HepG2 (cell line): ENCODE measurements around the gene MDH1. TPM values are rescaled to one million over a fixed set of nuclear protein-coding genes. Genes with fewer than 3 reads are reported as not detected.

Source experiments
- HMG20A ChIP-seq: IDR thresholded peaks from 2 replicates; pipeline ENCODE4 v1.6.1; 2016; ENCODE audit warnings: borderline replicate concordance
- ISL2 ChIP-seq: sonication (generic); formaldehyde crosslinking; IDR thresholded peaks from 2 replicates; pipeline ENCODE4 v1.5.0; 2020; ENCODE audit warnings: missing genetic modification reagents
- KAT8 ChIP-seq: IDR thresholded peaks from 2 replicates; pipeline ENCODE4 v1.6.1; 2016; ENCODE audit warnings: missing genetic modification reagents, missing compliant biosample characterization
- KMT2A ChIP-seq: sonication (generic); formaldehyde crosslinking; IDR thresholded peaks from 2 replicates; pipeline ENCODE4 v1.4.0; 2020; ENCODE audit warnings: missing genetic modification reagents
- MTA3 ChIP-seq: sonication (generic); formaldehyde crosslinking; IDR thresholded peaks from 2 replicates; pipeline ENCODE4 v1.4.0; 2020; ENCODE audit warnings: missing genetic modification reagents
- NCOA5 ChIP-seq: sonication (generic); formaldehyde crosslinking; IDR thresholded peaks from 2 replicates; pipeline ENCODE4 v1.4.0; 2020; ENCODE audit warnings: missing genetic modification reagents
- NFIC ChIP-seq: IDR thresholded peaks from 2 replicates; pipeline ENCODE4 v1.6.1; 2012; ENCODE audit warnings: mild to moderate bottlenecking, low read length, inconsistent platforms
- PPARG ChIP-seq: conservative IDR thresholded peaks from 2 replicates; pipeline ENCODE4 v1.6.1; 2016; ENCODE audit warnings: missing biosample characterization, missing genetic modification reagents
- PTBP1 ChIP-seq: fragments of 200-400 bp; formaldehyde crosslinking; IDR thresholded peaks from 2 replicates; pipeline ENCODE4 v1.6.1; 2018; ENCODE audit warnings: low read length, low read depth; ENCODE audit not compliant: poor library complexity, severe bottlenecking
- RXRB ChIP-seq: IDR thresholded peaks from 2 replicates; pipeline ENCODE4 v1.6.1; 2016; ENCODE audit warnings: borderline replicate concordance, missing genetic modification reagents, missing compliant biosample characterization
- SALL1 ChIP-seq: sonication (generic); formaldehyde crosslinking; IDR thresholded peaks from 2 replicates; pipeline ENCODE4 v1.8.0; 2022; ENCODE audit warnings: mild to moderate bottlenecking, missing genetic modification reagents
- THAP11 ChIP-seq: IDR thresholded peaks from 2 replicates; pipeline ENCODE4 v1.6.1; 2016; ENCODE audit warnings: missing biosample characterization, missing genetic modification reagents
- TMF1 ChIP-seq: sonication (generic); formaldehyde crosslinking; IDR thresholded peaks from 2 replicates; pipeline ENCODE4 v1.8.1; 2022; ENCODE audit warnings: low read depth, missing genetic modification reagents
- TOE1 ChIP-seq: sonication (generic); formaldehyde crosslinking; IDR thresholded peaks from 2 replicates; pipeline ENCODE4 v1.4.0; 2020; ENCODE audit warnings: mild to moderate bottlenecking, missing genetic modification reagents
- TRIM24 ChIP-seq: sonication (generic); formaldehyde crosslinking; IDR thresholded peaks from 2 replicates; pipeline ENCODE4 v1.8.0; 2022; ENCODE audit warnings: mild to moderate bottlenecking, missing genetic modification reagents
- YY1 ChIP-seq: IDR thresholded peaks from 2 replicates; pipeline ENCODE4 v1.6.1; 2011; ENCODE audit warnings: low read length, low read depth, moderate library complexity, mild to moderate bottlenecking; ENCODE audit not compliant: insufficient read depth, insufficient replicate concordance
- ZKSCAN8 ChIP-seq: IDR thresholded peaks from 2 replicates; pipeline ENCODE4 v1.6.1; 2016; ENCODE audit warnings: borderline replicate concordance, missing genetic modification reagents, missing compliant biosample characterization
- ZNF264 ChIP-seq: sonication (generic); formaldehyde crosslinking; IDR thresholded peaks from 2 replicates; pipeline ENCODE4 v1.4.0; 2020; ENCODE audit warnings: missing genetic modification reagents
- ZNF343 ChIP-seq: sonication (generic); formaldehyde crosslinking; IDR thresholded peaks from 2 replicates; pipeline ENCODE4 v1.4.0; 2020; ENCODE audit warnings: mild to moderate bottlenecking, missing genetic modification reagents
- ZNF614 ChIP-seq: IDR thresholded peaks from 2 replicates; pipeline ENCODE4 v1.6.1; 2018; ENCODE audit warnings: missing biosample characterization, missing genetic modification reagents, inconsistent platforms, borderline replicate concordance
- ZNF737 ChIP-seq: sonication (generic); formaldehyde crosslinking; IDR thresholded peaks from 2 replicates; pipeline ENCODE4 v1.5.0; 2020; ENCODE audit warnings: missing genetic modification reagents, mild to moderate bottlenecking, borderline replicate concordance
- ZNF839 ChIP-seq: sonication (generic); formaldehyde crosslinking; IDR thresholded peaks from 2 replicates; pipeline ENCODE4 v1.4.0; 2020; ENCODE audit warnings: missing genetic modification reagents, mild to moderate bottlenecking, borderline replicate concordance
- ZSCAN30 ChIP-seq: sonication (generic); formaldehyde crosslinking; IDR thresholded peaks from 2 replicates; pipeline ENCODE4 v1.5.0; 2020; ENCODE audit warnings: mild to moderate bottlenecking, missing genetic modification reagents
- ZSCAN5A ChIP-seq: sonication (generic); formaldehyde crosslinking; IDR thresholded peaks from 2 replicates; pipeline ENCODE4 v1.8.0; 2022; ENCODE audit warnings: mild to moderate bottlenecking, missing genetic modification reagents, borderline replicate concordance
- ZSCAN9 ChIP-seq: IDR thresholded peaks from 2 replicates; pipeline ENCODE4 v1.6.1; 2016; ENCODE audit warnings: borderline replicate concordance
- polyA plus RNA-seq, 8 experiments: library from polyadenylated mRNA; depleted of rRNA in 3 of 8; stranded (reverse) in 7 of 8; unstranded in 1 of 8; fragments of >200 nt; fragmentation: Illumina TruSeq in 4 of 8; extraction: Trizol in 4 of 8; gene quantifications; 2 replicates each; pipeline versions ENCODE4 v1.2.1 to v1.2.3, GENCODE V29; 2011 to 2016; ENCODE audit warnings: low read depth in 4 of 8, missing spikeins in 1 of 8, mixed read lengths in 1 of 8; ENCODE audit not compliant: insufficient read depth in 1 of 8
- total RNA-seq, 5 experiments: library from RNA; depleted of rRNA; stranded (reverse); fragments of >200 nt; fragmentation: Illumina TruSeq; extraction: Trizol; gene quantifications; 2 replicates each; pipeline ENCODE4 v1.2.3, GENCODE V29; 2016; ENCODE audit warnings: low read depth in 1 of 5
- TF ChIP-seq, protein P1 (sequence below): IDR thresholded peaks from 2 replicates; pipeline ENCODE4 v1.6.1; 2016
- TF ChIP-seq, protein P2 (sequence below): sonication (generic); formaldehyde crosslinking; IDR thresholded peaks from 2 replicates; pipeline ENCODE4 v1.5.0; 2020; ENCODE audit warnings: missing genetic modification reagents
- TF ChIP-seq, protein P3 (sequence below): sonication (generic); formaldehyde crosslinking; IDR thresholded peaks from 2 replicates; pipeline ENCODE4 v1.5.1; 2020; ENCODE audit warnings: mild to moderate bottlenecking, moderate library complexity, missing genetic modification reagents

Gene MDH1
- total and polyA plus RNA-seq, 2 of the 13 experiments (the other 11 are each of a cell fraction or from before 2014, with no cell fraction given), result 293 to 415 TPM

DNA sequence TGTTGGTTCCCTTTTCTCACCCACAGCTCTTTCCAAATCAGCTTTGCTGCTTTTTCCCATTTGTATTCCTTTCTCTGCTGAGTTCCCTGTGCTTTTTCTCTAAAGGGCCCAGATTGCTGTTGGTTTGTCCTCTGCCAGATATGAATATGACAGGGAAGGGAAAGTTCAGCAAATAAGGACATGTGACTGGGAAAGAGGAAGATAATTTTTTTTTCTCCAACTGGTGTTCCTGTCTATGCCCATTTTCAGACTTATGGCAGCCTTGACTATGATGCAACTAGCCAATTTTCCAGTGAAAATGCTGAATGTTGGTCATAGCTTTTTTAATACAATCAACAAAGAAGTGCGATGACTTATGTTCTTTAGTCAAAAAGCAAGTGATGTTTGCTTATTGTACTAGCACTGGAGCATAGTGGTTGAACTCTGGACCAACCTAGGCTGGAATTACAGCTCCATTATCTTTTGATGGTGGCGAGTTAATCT is 7.7 kb downstream of the MDH1 start (continued):
- TF ChIP-seq ZSCAN9 (CRISPR knock-in tag) (peak; percentile 68; the same call in 1 of the 2 replicates), KMT2A (CRISPR knock-in tag) (peak; percentile 50; the same call in 1 of the 2 replicates), PTBP1 (no peak), ISL2 (CRISPR knock-in tag) (peak; percentile 47), ZNF737 (no peak), RXRB (no peak), ZNF614 (CRISPR knock-in tag) (0 out of 2 replicates have a peak, but pooled peaks have one; percentile 46), ZSCAN5A (CRISPR knock-in tag) (0 out of 2 replicates have a peak, but pooled peaks have one; percentile 25), TRIM24 (CRISPR knock-in tag) (no peak), ZKSCAN8 (CRISPR knock-in tag) (0 out of 2 replicates have a peak, but pooled peaks have one; percentile 32), ZNF839 (CRISPR knock-in tag) (no peak), PPARG (CRISPR knock-in tag) (peak; percentile 32; the same call in 1 of the 2 replicates), ZNF343 (CRISPR knock-in tag) (no peak), NCOA5 (CRISPR knock-in tag) (no peak), NFIC (0 out of 2 replicates have a peak, but pooled peaks have one; percentile 36), HMG20A (peak; percentile 42; the same call in 1 of the 2 replicates), TMF1 (CRISPR knock-in tag) (no peak), ZNF264 (CRISPR knock-in tag) (peak; percentile 84; the same call in 1 of the 2 replicates), MTA3 (CRISPR knock-in tag) (no peak), YY1 (peak; percentile 33), KAT8 (CRISPR knock-in tag) (peak; percentile 41; the same call in 1 of the 2 replicates), ZSCAN30 (CRISPR knock-in tag) (no peak), SALL1 (CRISPR knock-in tag) (peak; percentile 36; the same call in 1 of the 2 replicates), TOE1 (CRISPR knock-in tag) (no peak), THAP11 (CRISPR knock-in tag) (peak; percentile 56; the same call in 1 of the 2 replicates)
- TF ChIP-seq, protein P1, sequence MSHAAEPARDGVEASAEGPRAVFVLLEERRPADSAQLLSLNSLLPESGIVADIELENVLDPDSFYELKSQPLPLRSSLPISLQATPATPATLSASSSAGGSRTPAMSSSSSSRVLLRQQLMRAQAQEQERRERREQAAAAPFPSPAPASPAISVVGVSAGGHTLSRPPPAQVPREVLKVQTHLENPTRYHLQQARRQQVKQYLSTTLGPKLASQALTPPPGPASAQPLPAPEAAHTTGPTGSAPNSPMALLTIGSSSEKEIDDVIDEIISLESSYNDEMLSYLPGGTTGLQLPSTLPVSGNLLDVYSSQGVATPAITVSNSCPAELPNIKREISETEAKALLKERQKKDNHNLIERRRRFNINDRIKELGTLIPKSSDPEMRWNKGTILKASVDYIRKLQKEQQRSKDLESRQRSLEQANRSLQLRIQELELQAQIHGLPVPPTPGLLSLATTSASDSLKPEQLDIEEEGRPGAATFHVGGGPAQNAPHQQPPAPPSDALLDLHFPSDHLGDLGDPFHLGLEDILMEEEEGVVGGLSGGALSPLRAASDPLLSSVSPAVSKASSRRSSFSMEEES (CRISPR knock-in tag), result peak; percentile 57; the same call in 1 of the 2 replicates
- TF ChIP-seq, protein P2, sequence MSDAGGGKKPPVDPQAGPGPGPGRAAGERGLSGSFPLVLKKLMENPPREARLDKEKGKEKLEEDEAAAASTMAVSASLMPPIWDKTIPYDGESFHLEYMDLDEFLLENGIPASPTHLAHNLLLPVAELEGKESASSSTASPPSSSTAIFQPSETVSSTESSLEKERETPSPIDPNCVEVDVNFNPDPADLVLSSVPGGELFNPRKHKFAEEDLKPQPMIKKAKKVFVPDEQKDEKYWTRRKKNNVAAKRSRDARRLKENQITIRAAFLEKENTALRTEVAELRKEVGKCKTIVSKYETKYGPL (CRISPR knock-in tag), result peak; percentile 66; the same call in 1 of the 2 replicates
- TF ChIP-seq, protein P3, sequence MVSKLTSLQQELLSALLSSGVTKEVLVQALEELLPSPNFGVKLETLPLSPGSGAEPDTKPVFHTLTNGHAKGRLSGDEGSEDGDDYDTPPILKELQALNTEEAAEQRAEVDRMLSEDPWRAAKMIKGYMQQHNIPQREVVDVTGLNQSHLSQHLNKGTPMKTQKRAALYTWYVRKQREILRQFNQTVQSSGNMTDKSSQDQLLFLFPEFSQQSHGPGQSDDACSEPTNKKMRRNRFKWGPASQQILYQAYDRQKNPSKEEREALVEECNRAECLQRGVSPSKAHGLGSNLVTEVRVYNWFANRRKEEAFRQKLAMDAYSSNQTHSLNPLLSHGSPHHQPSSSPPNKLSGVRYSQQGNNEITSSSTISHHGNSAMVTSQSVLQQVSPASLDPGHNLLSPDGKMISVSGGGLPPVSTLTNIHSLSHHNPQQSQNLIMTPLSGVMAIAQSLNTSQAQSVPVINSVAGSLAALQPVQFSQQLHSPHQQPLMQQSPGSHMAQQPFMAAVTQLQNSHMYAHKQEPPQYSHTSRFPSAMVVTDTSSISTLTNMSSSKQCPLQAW, result no peak
